Urinary bladder (tissue), 4 donors: ENCODE data around the gene ASF1B. TPM values are rescaled to one million over a fixed set of nuclear protein-coding genes. Genes with fewer than 3 reads are reported as not detected.

Experiments
- DNase-seq: peaks from one replicate; pipeline ENCODE4 v3.0.0-alpha.2; 2015; ENCODE audit errors: extremely low spot score
- H3K27ac ChIP-seq: one replicate; pipeline ENCODE4 v1.5.1; 2013; ENCODE audit warnings: low read depth, mild to moderate bottlenecking, moderate library complexity
- H3K36me3 ChIP-seq: one replicate; pipeline ENCODE4 v1.6.1; 2013; ENCODE audit warnings: mild to moderate bottlenecking, moderate library complexity; ENCODE audit not compliant: insufficient read depth
- H3K4me1 ChIP-seq: one replicate; pipeline ENCODE4 v1.6.1; 2013; ENCODE audit warnings: mild to moderate bottlenecking, moderate library complexity; ENCODE audit not compliant: insufficient read depth
- H3K4me3 ChIP-seq: one replicate; pipeline ENCODE4 v1.5.1; 2013; ENCODE audit warnings: low read depth, low read length
- WGBS: extraction: QIAGEN DNeasy Blood & Tissue Kit; methylation state at CpG from one replicate; pipeline ENCODE4 v1.1.7; 2013; 5-methylcytosine and 5-hydroxymethylcytosine counted together
- polyA plus RNA-seq: library from polyadenylated mRNA; stranded (reverse); fragments of 200-250 nt; gene quantifications from one replicate; pipeline ENCODE4 v1.2.3, GENCODE V29; 2013
- total RNA-seq: library from RNA; depleted of rRNA; stranded (reverse); fragments of >200 nt; gene quantifications from one replicate; pipeline ENCODE4 v1.2.3, GENCODE V29; 2014
- donor health status: healthy with polysubstance abuse.
- donor health status: healthy.

The ASF1B gene
- total and polyA plus RNA-seq, 2 donors = 1.2 to 6.7 TPM

GRCh38 chr19:14138576-14139265 is 2.3 kb upstream of the ASF1B start:
- no peaks in the 10 kb centered on the region for H3K4me1 ChIP-seq
- no peak for DNase-seq
- no peak overlapping the region for H3K4me3 ChIP-seq
- H3K27ac ChIP-seq = no peak overlapping the region
- no peaks in the 10 kb centered on the region for H3K36me3 ChIP-seq
- 83% methylated on average over 9 of the region's 9 CpGs for WGBS

- WGBS = under 1% methylated on average over 38 of the region's 38 CpGs
- H3K36me3 ChIP-seq = no peaks in the 10 kb centered on the region
- H3K4me3 ChIP-seq = peak overlapping the region; percentile 32
- no peak for DNase-seq
- H3K27ac ChIP-seq = peak overlapping the region; percentile 3
- no peaks in the 10 kb centered on the region for H3K4me1 ChIP-seq
These were observed 342 bp downstream of the ASF1B start for GRCh38 chr19:14135985-14136508.

GRCh38 chr19:14135355-14135754 is 1.0 kb downstream of the ASF1B start:
- Histone ChIP-seq H3K27ac (no peak overlapping the region), H3K4me3 (no peak overlapping the region), H3K4me1 (no peaks in the 10 kb centered on the region), H3K36me3 (no peaks in the 10 kb centered on the region)
- WGBS = 44% methylated on average over 6 of the region's 6 CpGs
- DNase-seq = no peak

GRCh38 chr19:14127929-14128509 is 8.4 kb downstream of the ASF1B start:
- no peak for DNase-seq
- H3K4me3 ChIP-seq = no peak overlapping the region
- 88% methylated on average over 4 of the region's 4 CpGs for WGBS
- H3K4me1 ChIP-seq = no peaks in the 10 kb centered on the region
- H3K27ac ChIP-seq = no peak overlapping the region
- H3K36me3 ChIP-seq = no peaks in the 10 kb centered on the region

- H3K4me3 ChIP-seq = no peak overlapping the region
- 87% methylated on average over 8 of the region's 8 CpGs for WGBS
- H3K27ac ChIP-seq = no peak overlapping the region
- H3K36me3 ChIP-seq = no peaks in the 10 kb centered on the region
- no peaks in the 10 kb centered on the region for H3K4me1 ChIP-seq
- DNase-seq = no peak
These were observed 9.2 kb downstream of the ASF1B start for GRCh38 chr19:14127176-14127575.

DNA sequence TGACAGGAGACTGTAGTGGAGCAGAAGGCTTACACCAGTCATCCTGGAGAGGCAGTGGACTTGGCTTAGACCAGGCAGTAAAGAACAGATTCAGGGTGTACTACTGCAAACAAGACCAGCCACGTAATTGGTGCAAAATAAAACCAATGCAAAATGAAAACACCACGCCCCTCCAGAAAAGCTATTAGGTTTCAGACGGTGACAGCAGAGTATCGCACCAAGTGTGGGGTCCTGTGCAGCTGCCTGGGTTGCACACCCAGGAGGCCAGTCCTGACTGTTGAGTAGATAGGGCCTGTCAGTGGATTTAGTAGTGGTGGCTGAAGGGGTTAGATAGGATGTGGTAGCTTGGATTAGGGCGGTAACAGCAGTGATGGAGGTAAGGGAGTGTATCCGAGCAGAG is 13.5 kb downstream of the ASF1B start:
- WGBS = 95% methylated on average over 6 of the region's 6 CpGs
- no peaks in the 10 kb centered on the region for H3K36me3 ChIP-seq
- no peak for DNase-seq
- no peaks in the 10 kb centered on the region for H3K4me1 ChIP-seq
- H3K4me3 ChIP-seq = no peak overlapping the region
- H3K27ac ChIP-seq = no peak overlapping the region

DNA sequence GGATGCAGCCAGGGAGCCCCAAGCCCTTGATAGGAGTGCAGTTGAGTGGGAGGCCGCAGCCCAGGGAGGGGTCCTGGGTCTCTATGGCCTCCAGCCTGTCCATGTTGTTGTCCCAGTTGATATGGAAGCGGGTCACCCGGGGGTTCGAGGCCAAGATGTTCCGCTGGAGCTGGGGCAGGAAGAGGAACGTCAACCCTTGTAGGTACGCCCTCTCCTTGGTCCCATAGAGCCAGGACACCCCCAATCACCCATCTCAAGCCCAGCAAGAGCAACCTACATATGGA is 15.9 kb downstream of the ASF1B start:
- no peaks in the 10 kb centered on the region for H3K36me3 ChIP-seq

DNA sequence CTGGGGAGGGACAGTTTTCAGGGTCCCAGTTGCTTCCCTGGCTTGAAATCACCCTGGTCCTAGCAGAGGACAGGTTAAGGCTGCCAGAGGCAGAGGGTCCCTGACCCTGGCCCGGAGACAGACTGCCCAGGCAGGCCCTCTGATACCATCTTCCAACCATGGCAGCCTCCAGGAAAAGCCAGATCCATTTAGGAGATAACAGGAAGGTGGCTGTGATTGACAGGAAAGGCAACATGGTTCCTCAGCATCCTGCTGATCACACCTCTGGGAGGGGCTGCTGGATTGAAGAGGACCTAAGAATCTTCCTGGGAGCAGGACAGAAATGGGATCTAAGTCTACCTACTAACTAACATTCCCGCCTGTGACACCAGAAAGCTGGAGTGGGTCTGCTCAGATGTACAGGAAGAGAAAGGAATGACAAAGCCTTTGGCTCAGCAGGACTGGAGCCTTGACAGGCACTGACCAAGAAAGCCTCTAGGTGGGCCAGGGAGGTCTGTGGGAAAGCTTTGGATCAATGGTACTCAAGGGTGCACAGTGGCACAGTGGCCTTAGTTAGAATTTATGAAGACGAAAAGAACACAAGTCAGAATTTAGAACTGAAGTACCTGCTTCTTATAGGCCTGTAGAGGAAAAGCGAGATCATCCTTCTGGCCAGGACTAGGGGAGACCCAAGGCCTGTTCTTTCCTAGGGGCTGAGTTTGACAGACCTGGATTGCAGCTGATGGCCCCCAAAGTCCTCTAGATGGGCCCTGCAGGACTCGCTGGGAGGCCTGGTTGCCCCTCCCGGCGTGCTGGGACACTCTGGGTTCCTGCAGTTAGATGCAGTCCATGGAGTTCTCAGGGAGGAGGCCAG is 16.5 kb downstream of the ASF1B start:
- WGBS = 93% methylated on average over 7 of the region's 7 CpGs
- no peaks in the 10 kb centered on the region for H3K36me3 ChIP-seq
- H3K4me3 ChIP-seq = no peak overlapping the region
- no peaks in the 10 kb centered on the region for H3K4me1 ChIP-seq
- H3K27ac ChIP-seq = peak overlapping the region; percentile 4
- DNase-seq = no peak

More for the DNA sequence above, 15.9 kb downstream of the ASF1B start:
- H3K4me3 ChIP-seq = no peak overlapping the region
- WGBS = 97% methylated on average over 7 of the region's 7 CpGs
- no peak for DNase-seq
- no peak overlapping the region for H3K27ac ChIP-seq
- no peaks in the 10 kb centered on the region for H3K4me1 ChIP-seq

DNA sequence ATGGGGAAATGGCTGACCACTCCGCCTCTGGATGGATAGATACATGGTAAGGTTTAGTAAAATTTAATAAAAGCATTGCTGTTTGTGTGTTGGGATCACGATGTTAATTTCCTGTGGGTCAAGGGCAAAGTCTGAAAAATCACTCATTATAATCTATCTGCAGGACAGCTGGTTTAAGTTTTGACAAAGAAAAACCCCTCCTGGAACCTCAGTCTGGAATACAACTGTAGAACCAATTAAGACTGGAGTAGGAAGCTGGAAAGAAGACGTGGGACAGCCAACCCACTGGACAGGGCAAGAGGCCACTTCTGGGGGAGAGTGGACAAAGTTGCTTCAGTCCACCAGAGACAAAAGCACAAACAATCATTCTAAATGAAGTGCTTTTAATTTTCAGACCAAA is 17.2 kb downstream of the ASF1B start:
- Histone ChIP-seq H3K4me3 (no peak overlapping the region), H3K27ac (peak overlapping the region; percentile 87), H3K36me3 (no peaks in the 10 kb centered on the region), H3K4me1 (no peaks in the 10 kb centered on the region)
- no peak for DNase-seq
- WGBS = 60% methylated on average over 3 of the region's 3 CpGs

DNA sequence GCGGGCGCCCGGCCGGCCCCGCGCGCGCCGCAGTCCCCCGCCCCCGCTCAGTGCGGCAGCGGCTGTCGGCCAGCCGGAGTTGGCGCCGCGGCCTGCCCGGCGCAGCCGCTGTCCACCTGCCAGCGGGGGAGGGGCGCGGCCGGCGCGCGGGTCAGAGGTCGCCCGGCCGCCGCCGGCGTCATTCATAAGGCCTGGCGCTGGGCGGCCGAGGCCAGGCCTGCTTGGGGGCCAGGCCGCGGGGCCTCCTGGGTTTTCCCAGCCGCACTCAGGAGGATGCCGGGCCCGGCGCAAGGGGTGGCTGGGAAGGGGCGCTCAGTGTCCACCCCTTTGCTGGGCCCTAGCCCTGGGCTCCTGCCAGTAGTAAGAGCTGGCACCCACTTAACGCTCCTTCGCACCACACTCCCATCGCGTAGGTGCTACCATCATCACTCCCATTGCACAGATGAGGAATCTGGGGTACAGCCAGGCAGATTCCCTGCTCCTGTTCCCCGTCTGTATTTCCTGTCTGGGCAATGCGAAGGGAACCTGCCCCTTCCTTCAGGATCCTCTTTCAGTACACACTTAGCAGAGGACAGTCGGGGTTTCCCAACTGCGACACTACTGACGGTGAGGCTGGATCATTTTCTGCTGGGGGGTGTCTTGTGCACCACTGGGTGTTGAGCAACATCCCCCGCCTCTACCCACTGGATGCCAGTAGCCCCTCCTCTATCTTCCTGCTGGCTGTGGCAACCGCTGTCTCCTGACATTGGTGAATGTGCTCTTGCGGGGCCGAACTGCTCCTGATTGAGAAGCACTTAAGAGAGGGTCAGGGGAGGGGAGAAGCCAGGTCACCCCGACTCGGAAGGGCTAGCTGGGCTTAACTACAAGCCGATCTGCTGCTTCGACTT is 18.0 kb downstream of the ASF1B start:
- DNase-seq = no peak
- Histone ChIP-seq H3K36me3 (no peaks in the 10 kb centered on the region), H3K4me3 (peak overlapping the region; percentile 49), H3K27ac (peak overlapping the region; percentile 87), H3K4me1 (no peaks in the 10 kb centered on the region)
- whole genome bisulfite sequencing = 2% methylated on average over 61 of the region's 61 CpGs

GRCh38 chr19:14117668-14118164 is 18.7 kb downstream of the ASF1B start, which contains the start of gene PRKACA:
TSS of gene PRKACA (minus strand) at chr19:14117762. CDS start at chr19:14117547, 215 bp downstream.
- WGBS = under 1% methylated on average over 67 of the region's 67 CpGs
- no peaks in the 10 kb centered on the region for H3K36me3 ChIP-seq

GRCh38 chr19:14116918-14117578 is 19.3 kb downstream of the ASF1B start:
- Histone ChIP-seq H3K4me3 (peak overlapping the region; percentile 94), H3K4me1 (no peaks in the 10 kb centered on the region), H3K27ac (no peak overlapping the region), H3K36me3 (no peaks in the 10 kb centered on the region)
- DNase-seq = no peak
- whole genome bisulfite sequencing = under 1% methylated on average over 33 of the region's 33 CpGs

More at GRCh38 chr19:14117668-14118164, 18.7 kb downstream of the ASF1B start, which contains the start of gene PRKACA:
- peak; percentile 93 for DNase-seq
- peak within 1 kb of the TSS; percentile 94 for H3K4me3 ChIP-seq
- H3K4me1 ChIP-seq = no peaks in the 10 kb centered on the region
- peak within 1 kb of the TSS; percentile 87 for H3K27ac ChIP-seq
